GM08714 (cell line): ENCODE results near the gene RAB3GAP2.
"Not testable (repeated sequence)": the region's sequence is repeated elsewhere in the genome, so short reads cannot be mapped to it uniquely, and the experiment has no call there.

Experiments used
- H3K4me3 ChIP-seq: fragments of 200-500 bp; sonication (Bioruptor generic); 2 replicates; pipeline ENCODE4 v1.5.1; 2014; ENCODE audit warnings: mild to moderate bottlenecking, low read length, inconsistent platforms
- ZNF274 ChIP-seq: IDR thresholded peaks from 2 replicates; pipeline ENCODE4 v1.6.1; 2012; ENCODE audit warnings: mild to moderate bottlenecking, low read depth, low read length

RAB3GAP2 gene

GRCh38 chr1:220164517-220164916 is 107.7 kb downstream of the RAB3GAP2 start:
- no peak overlapping the region for H3K4me3 ChIP-seq
- no peak for TF ChIP-seq ZNF274

- no peak for TF ChIP-seq ZNF274
- H3K4me3 ChIP-seq, result no peak overlapping the region
Observed at GRCh38 chr1:220164116-220164515, 108.1 kb downstream of the RAB3GAP2 start.

- H3K4me3 ChIP-seq, result no peak overlapping the region
- TF ChIP-seq ZNF274, result no peak
Observed at GRCh38 chr1:220160027-220160426, 112.2 kb downstream of the RAB3GAP2 start.

- TF ChIP-seq ZNF274, result no peak
Observed at GRCh38 chr1:220159041-220159440, 113.2 kb downstream of the RAB3GAP2 start.

GRCh38 chr1:220158530-220158929 is 113.7 kb downstream of the RAB3GAP2 start:
- H3K4me3 ChIP-seq, result not testable (repeated sequence)

More at GRCh38 chr1:220159041-220159440, 113.2 kb downstream of the RAB3GAP2 start:
- no peak overlapping the region for H3K4me3 ChIP-seq

GRCh38 chr1:220157738-220158137 is 114.5 kb downstream of the RAB3GAP2 start:
- TF ChIP-seq ZNF274, result no peak
- no peak overlapping the region for H3K4me3 ChIP-seq

GRCh38 chr1:220156620-220157146 is 115.6 kb downstream of the RAB3GAP2 start:
- TF ChIP-seq ZNF274, result no peak
- H3K4me3 ChIP-seq, result no peak overlapping the region

GRCh38 chr1:220153147-220153546 is 119.1 kb downstream of the RAB3GAP2 start:
- no peak overlapping the region for H3K4me3 ChIP-seq
- TF ChIP-seq ZNF274, result no peak

GRCh38 chr1:220151454-220151853 is 120.8 kb downstream of the RAB3GAP2 start:
- H3K4me3 ChIP-seq, result no peak overlapping the region
- TF ChIP-seq ZNF274, result no peak

GRCh38 chr1:220149742-220150141 is 122.5 kb downstream of the RAB3GAP2 start:
- no peak for TF ChIP-seq ZNF274

GRCh38 chr1:220144051-220144450 is 128.2 kb downstream of the RAB3GAP2 start:
- no peak for TF ChIP-seq ZNF274
- H3K4me3 ChIP-seq, result no peak overlapping the region

More at GRCh38 chr1:220149742-220150141, 122.5 kb downstream of the RAB3GAP2 start:
- no peak overlapping the region for H3K4me3 ChIP-seq

GRCh38 chr1:220139966-220140365 is 132.3 kb downstream of the RAB3GAP2 start:
- no peak for TF ChIP-seq ZNF274
- H3K4me3 ChIP-seq, result no peak overlapping the region

GRCh38 chr1:220137019-220137786 is 135.1 kb downstream of the RAB3GAP2 start:
- no peak for TF ChIP-seq ZNF274

GRCh38 chr1:220135755-220136154 is 136.5 kb downstream of the RAB3GAP2 start:
- H3K4me3 ChIP-seq, result no peak overlapping the region
- TF ChIP-seq ZNF274, result no peak

More at GRCh38 chr1:220137019-220137786, 135.1 kb downstream of the RAB3GAP2 start:
- no peak overlapping the region for H3K4me3 ChIP-seq

GRCh38 chr1:220129479-220130210 is 142.6 kb downstream of the RAB3GAP2 start:
- H3K4me3 ChIP-seq, result no peak overlapping the region
- TF ChIP-seq ZNF274, result no peak
